Gastrocnemius medialis (tissue), 4 donors: Measurements from ENCODE around the gene ARHGAP10.

Experiments
- CTCF ChIP-seq, 5 experiments: fragments of 450-650 bp in 3 of 5; fragments of 200-600 bp in 2 of 5; sonication (generic) in 2 of 5; IDR thresholded peaks in 4 of 5; conservative IDR thresholded peaks in 1 of 5; 1 replicate in 4 of 5; 2 replicates in 1 of 5; pipeline ENCODE4 v1.5.1; 2016 to 2019; ENCODE audit warnings: antibody characterized with exemption in 5 of 5, mild to moderate bottlenecking in 3 of 5, moderate library complexity in 3 of 5
- POLR2A ChIP-seq, 2 donors: fragments of 450-650 bp; IDR thresholded peaks; one replicate each; pipeline ENCODE4 v1.6.1; 2017; ENCODE audit warnings: antibody characterized with exemption in 2 of 2, mild to moderate bottlenecking in 2 of 2, moderate library complexity in 2 of 2

GRCh38 chr4:147734496-147734895, 2.6 kb downstream of the ARHGAP10 start:
- TF ChIP-seq CTCF (IDR thresholded peaks at IDR 0.05 in 4 of 5, conservative IDR thresholded peaks at IDR 0.05 in 1 of 5): no peak
- no peak for TF ChIP-seq POLR2A (IDR thresholded peaks at IDR 0.05)
